HUES6 (cell line): ENCODE measurements around the gene BRMS1.
A peak's percentile ranks its signal among the peaks of the same experiment; 100 is the strongest.

Experiments used
- H3K27ac ChIP-seq: 2 replicates; pipeline ENCODE4 v1.7.0; 2013; ENCODE audit warnings: low read depth, mild to moderate bottlenecking, low read length, inconsistent platforms
- H3K27me3 ChIP-seq: 2 replicates; pipeline ENCODE4 v1.6.1; 2013; ENCODE audit warnings: low read length; ENCODE audit not compliant: control insufficient read depth, insufficient read depth
- H3K36me3 ChIP-seq: 2 replicates; pipeline ENCODE4 v1.6.1; 2013; ENCODE audit warnings: low read length; ENCODE audit not compliant: control insufficient read depth, insufficient read depth
- H3K4me1 ChIP-seq: 2 replicates; pipeline ENCODE4 v1.6.1; 2013; ENCODE audit warnings: low read length; ENCODE audit not compliant: control insufficient read depth, insufficient read depth
- H3K4me3 ChIP-seq: 2 replicates; pipeline ENCODE4 v1.5.1; 2013; ENCODE audit warnings: low read depth, low read length
- H3K9ac ChIP-seq: one replicate; pipeline ENCODE4 v1.6.1; 2013; ENCODE audit warnings: mild to moderate bottlenecking, low read length
- H3K9me3 ChIP-seq: 2 replicates; pipeline ENCODE4 v1.6.1; 2013; ENCODE audit warnings: low read depth, low read length; ENCODE audit not compliant: control insufficient read depth, insufficient read depth

The BRMS1 gene

DNA sequence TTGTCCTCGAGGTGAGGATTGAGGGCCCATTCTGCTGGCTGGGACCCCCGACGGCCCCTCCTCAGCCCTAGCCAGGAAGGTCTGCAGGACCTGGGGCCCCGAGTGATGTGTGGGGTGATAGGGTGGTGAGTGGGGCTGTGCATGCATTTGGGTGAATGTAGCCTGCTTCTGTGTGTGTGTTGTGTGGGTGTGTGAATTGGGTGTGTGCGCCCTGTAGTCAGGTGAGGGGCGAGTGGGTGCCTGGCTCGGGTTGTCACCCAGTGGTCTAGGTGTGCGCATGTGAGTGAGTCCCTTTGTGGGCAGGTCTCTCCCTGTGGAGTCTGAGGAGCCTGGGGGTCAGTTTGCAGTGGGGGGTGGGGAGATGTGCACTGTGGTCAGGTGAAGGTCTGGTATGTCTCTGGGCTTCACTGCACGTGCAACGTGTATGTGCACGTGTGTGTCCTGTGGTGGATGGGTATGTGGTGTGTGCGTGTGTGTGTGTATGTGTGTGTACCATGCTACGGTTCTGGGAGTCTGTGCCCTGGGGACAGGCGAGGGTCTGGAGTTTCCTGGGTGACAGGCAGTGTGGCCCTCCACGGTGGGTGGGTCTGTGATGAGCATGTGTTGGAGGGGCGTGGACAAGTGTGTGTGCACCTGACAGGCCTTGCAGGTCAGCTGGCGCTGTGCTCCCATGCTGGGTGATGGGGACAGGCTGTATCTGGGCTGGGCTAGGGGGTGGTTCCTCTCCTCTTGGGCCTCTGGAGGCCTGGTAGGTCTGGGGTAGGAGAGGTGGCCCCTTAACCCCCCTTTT, 52.2 kb downstream of the BRMS1 start:
- H3K9me3 ChIP-seq, result no peaks in the 10 kb centered on the region
- H3K36me3 ChIP-seq, result no peaks in the 10 kb centered on the region
- peaks cover 18% of the 10 kb centered on the region for H3K4me1 ChIP-seq
- H3K27ac ChIP-seq, result no peak overlapping the region
- H3K4me3 ChIP-seq, result peak overlapping the region; percentile 64
- no peak overlapping the region for H3K9ac ChIP-seq
- H3K27me3 ChIP-seq, result peaks cover 57% of the 10 kb centered on the region

DNA sequence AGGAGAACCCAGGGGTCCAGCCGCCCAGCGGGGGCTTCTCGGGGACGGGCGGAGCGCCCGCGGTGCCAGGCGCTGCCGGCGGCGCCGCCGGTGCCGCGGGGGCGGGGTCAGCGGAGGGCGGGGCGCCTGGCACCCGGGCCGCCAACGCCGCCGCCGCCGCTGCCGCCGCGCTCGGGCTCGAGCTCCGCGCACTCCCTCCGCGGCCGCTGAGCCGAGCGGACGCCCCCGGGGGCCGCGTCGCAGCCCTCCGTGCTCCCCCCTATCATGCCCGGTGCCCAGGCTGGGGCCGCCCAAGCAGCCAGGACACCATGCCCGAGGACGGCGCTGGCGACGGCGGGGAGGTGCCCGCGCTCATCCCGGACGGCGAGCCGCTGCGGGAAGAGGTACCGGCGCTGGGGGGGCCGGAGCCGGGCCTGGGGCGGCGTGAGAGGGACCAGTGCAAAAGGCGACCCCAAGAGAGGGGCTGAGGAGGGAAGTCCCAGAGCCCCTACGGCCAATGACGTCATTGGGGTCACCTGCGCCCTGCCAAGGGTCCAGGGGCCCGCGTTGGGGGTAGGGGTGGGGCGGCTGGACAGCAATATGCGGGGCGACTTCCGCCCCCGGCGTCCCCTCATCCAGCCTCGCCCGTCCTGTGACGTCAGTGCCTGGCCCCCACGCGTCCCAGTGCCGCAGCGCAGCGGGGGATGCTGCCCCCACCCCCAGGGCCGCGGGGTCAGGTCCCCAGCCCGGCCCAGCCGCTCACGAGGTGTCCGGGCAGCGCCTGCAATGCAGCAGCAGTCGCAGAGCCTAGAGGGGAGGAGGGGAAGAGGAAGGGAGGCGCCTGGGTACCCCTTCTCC, 53.0 kb downstream of the BRMS1 start, which contains the start of gene TMEM151A:
TMEM151A (plus strand) TSS at position 189 of the 837 bp plus-strand sequence; CDS start at position 309, 120 bp downstream.
- no peaks in the 10 kb centered on the region for H3K36me3 ChIP-seq
- H3K27ac ChIP-seq, result no peak within 1 kb of the TSS
- H3K4me1 ChIP-seq, result peaks cover 13% of the 10 kb centered on the region
- H3K27me3 ChIP-seq, result peaks cover 50% of the 10 kb centered on the region
- peak within 1 kb of the TSS; percentile 64 for H3K4me3 ChIP-seq
- no peaks in the 10 kb centered on the region for H3K9me3 ChIP-seq
- no peak within 1 kb of the TSS for H3K9ac ChIP-seq

DNA sequence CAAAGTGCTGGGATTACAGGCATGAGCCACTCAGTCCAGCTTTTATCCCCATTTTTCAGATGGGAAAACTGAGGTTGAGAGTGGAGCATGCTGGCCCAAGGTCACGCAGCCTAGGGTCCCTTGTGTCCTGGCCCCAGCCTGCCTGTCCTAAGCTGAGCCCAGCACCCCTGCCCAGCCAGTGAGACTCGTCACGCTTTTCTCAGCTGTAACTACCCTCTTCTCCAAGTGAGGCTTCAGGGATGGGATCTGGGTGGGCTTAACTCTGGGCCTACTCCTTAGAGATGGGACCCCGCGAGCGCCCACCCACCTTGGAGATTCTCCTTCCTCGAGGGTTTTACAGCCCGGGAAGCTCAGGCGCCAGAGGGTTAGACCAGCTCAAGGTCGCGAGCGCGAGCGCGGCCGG, 53.6 kb downstream of the BRMS1 start:
- Histone ChIP-seq H3K4me3 (peak overlapping the region; percentile 58), H3K27me3 (peaks cover 49% of the 10 kb centered on the region), H3K27ac (no peak overlapping the region), H3K4me1 (peaks cover 13% of the 10 kb centered on the region), H3K9me3 (no peaks in the 10 kb centered on the region), H3K9ac (no peak overlapping the region), H3K36me3 (peaks cover 4% of the 10 kb centered on the region)

DNA sequence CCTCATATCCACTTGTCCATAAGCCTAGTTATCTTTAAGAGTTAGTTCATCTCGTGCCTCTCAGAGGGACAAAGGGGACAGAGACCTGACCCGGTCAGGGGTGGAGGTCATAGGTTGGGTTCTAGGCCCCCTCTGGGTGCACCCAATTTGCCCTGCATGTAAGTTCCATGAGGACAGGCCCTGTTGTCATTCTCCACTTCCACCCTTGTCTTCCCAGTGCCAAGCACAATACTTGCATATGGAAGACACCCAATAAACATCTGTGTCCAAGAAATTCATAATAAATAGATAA, 54.6 kb downstream of the BRMS1 start:
- peaks cover 49% of the 10 kb centered on the region for H3K27me3 ChIP-seq
- H3K4me3 ChIP-seq, result no peak overlapping the region
- H3K27ac ChIP-seq, result no peak overlapping the region
- H3K9me3 ChIP-seq, result no peaks in the 10 kb centered on the region
- peaks cover 10% of the 10 kb centered on the region for H3K36me3 ChIP-seq
- H3K4me1 ChIP-seq, result peaks cover 13% of the 10 kb centered on the region
- no peak overlapping the region for H3K9ac ChIP-seq

DNA sequence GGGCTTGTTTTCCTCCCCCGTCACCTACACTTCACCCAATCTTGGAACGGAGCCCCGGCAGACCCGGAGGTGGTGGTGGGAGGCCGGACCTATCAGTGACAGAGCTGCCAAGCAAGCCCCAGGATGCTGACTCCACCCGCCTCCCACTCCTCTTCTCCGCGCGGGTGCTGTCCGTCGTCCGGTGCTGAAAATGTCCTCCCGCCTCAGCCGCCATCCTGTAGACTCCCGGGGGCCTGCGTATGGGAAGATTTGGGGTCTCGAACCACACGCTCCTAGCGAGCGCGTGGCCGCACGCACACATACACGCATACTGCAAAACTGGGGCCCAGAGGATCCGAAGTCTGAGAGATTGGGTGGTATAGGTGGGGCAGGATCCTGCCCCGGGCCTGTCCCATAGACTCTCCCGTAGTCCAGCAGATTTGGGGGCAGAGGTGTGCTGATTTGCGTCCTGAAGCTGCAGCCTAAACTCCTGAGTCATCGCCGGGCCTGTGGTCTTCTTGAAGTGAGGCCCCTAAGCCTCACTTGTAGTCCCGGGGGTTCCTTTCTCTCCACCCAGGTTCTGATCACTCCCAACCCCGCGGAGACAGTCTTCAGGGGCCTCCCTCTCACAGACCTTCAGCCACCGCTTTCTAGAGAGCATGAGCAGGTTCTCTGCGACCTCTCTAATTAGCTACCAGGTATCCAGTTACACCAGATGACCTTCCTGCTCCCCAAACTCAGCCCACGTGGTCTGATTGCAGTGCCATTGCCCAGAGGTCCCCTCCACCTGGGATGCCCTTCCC, 55.2 kb downstream of the BRMS1 start:
- Histone ChIP-seq H3K9ac (peak overlapping the region; percentile 41), H3K4me1 (peaks cover 13% of the 10 kb centered on the region), H3K9me3 (no peaks in the 10 kb centered on the region), H3K36me3 (peaks cover 15% of the 10 kb centered on the region), H3K4me3 (peak overlapping the region; percentile 77), H3K27me3 (peaks cover 49% of the 10 kb centered on the region), H3K27ac (no peak overlapping the region)

DNA sequence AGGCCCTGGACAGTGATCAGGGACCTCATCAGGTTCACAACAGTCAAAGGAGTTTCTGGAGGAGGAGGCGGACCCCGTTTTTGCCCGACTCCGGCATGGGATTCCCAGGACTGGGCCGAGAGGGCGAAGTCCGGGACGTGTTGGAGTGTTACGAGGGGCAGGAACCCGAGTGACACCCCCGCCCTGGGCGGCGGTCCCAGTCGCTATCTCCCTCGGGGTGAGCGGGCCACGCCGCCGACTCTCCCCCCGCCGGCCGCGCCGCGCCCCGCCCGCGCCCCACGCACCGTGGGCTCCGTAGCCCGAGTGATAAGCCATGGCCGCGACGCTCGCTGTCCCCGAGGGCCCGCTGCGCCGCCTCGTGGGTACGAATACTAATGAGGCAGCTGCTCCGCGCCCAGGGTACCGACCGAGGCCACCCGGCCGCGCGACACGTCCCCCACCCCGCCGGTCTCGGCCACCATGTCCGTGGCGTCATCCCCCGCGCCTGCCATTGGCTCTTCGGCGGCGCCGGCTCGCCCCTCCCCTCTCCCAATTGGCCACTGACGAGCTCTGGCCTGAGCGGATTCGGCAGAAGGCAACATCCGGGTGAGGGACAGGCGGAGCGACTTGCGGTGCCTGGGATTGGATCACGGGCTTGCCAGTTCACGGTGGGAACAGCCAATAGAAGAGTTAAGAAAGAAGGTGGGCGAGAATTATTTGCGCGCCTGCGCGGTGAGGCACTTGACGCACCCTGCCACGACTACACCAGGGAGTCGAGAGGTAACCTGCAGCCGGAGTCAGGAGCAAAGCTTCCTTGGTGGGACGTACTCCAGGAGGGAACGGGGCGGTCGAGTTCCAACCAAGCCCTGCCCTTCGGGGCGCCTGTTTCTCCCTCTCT, 56.0 kb downstream of the BRMS1 start, which contains the start of gene YIF1A:
YIF1A (minus strand) TSS at position 473 of the 877 bp plus-strand sequence; CDS start at position 315, 158 bp downstream.
- Histone ChIP-seq H3K27me3 (peaks cover 43% of the 10 kb centered on the region), H3K4me3 (peak within 1 kb of the TSS; percentile 77), H3K9ac (peak within 1 kb of the TSS; percentile 76), H3K4me1 (peaks cover 13% of the 10 kb centered on the region), H3K27ac (peak within 1 kb of the TSS; percentile 46; the same call in 1 of the 2 replicates), H3K36me3 (peaks cover 22% of the 10 kb centered on the region), H3K9me3 (no peaks in the 10 kb centered on the region)

DNA sequence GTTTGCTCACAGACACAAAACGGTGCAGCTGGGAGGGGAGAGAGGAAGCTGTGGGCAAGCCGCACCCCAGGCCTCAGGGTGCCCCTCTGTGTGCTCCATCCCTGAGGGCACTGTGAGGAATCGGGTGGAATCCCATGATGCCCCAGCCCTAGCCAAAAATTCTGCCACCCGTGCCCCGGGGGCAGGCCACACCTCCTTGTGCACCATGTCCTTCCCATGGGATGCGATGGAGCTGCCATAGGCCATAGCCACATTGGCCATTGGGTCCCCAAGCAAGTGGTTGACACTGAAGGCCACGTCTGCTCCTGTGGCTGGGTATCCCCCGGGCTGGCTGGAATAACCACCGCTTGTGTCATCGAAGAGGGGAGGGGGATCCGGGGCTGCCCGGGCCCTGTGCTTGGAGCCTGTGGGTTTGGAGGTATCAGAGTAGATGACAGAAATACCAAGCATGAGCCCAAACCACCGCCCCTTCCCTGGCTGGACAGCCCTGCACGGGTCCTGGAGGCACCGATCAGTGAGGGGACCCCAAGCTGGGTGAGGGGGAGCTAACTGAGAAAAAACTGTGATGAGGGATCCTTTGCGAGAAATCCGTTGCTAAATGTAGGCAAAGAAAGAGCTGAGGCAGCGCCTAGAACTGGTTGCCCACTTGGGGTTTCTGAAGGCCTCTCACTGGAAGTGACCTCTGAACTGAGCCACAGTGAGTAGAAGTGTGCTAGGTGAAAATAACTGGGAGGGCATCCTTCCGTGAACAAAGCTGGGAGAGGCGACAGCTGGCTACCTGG, 56.8 kb downstream of the BRMS1 start:
- Histone ChIP-seq H3K9ac (peak overlapping the region; percentile 76), H3K4me3 (peak overlapping the region; percentile 77), H3K36me3 (peaks cover 22% of the 10 kb centered on the region), H3K4me1 (peaks cover 13% of the 10 kb centered on the region), H3K27me3 (peaks cover 35% of the 10 kb centered on the region), H3K9me3 (no peaks in the 10 kb centered on the region), H3K27ac (no peak overlapping the region; the same call in 1 of the 2 replicates)
